Upper lobe of right lung (tissue), 1 donor: ENCODE measurements around the gene LGALSL. TPM values are rescaled to one million over a fixed set of nuclear protein-coding genes. Genes with fewer than 3 reads are reported as not detected.

Experiments
- ATAC-seq: fragments of 200-7000 bp; cut with Tn5 transposase; one replicate; pipeline ENCODE4 v1.9.1; 2020; ENCODE audit warnings: mild to moderate bottlenecking, moderate library complexity
- DNase-seq: peaks from one replicate; pipeline ENCODE4 v3.0.0-alpha.2; 2020
- H3K27ac ChIP-seq: fragments of 200-600 bp; one replicate; pipeline ENCODE4 v1.8.0; 2022
- H3K27me3 ChIP-seq: fragments of 200-600 bp; one replicate; pipeline ENCODE4 v1.8.0; 2022; ENCODE audit warnings: mild to moderate bottlenecking
- H3K36me3 ChIP-seq: fragments of 200-600 bp; one replicate; pipeline ENCODE4 v1.8.0; 2022
- H3K4me1 ChIP-seq: fragments of 200-600 bp; one replicate; pipeline ENCODE4 v1.8.0; 2022
- H3K4me3 ChIP-seq: fragments of 200-600 bp; one replicate; pipeline ENCODE4 v1.8.0; 2022; ENCODE audit warnings: mild to moderate bottlenecking
- H3K9me3 ChIP-seq: fragments of 200-600 bp; one replicate; pipeline ENCODE4 v1.8.0; 2022
- intact Hi-C: fragments of 100-400 bp; cut with DNase I; formaldehyde crosslinking; loops from one replicate; pipeline ENCODE4 v1.11.0; 2022
- total RNA-seq: library from RNA; stranded (reverse); fragmentation: NEBNext Ultra II Directional; extraction: Animal tissue kit (Norgen Biotek cat#: 25700); gene quantifications from one replicate; pipeline ENCODE4 v1.2.1, GENCODE V29; 2021
- TF ChIP-seq, protein P1 (sequence below): fragments of 200-600 bp; IDR thresholded peaks from one replicate; pipeline ENCODE4 v1.8.0; 2022; ENCODE audit warnings: antibody characterized with exemption
- donor health status: DM: no; HTN: yes; CAD: no; lungs with severe emphysema.

Gene LGALSL
- total RNA-seq, 1 donor from 2014 or later, result 43.2 TPM

DNA sequence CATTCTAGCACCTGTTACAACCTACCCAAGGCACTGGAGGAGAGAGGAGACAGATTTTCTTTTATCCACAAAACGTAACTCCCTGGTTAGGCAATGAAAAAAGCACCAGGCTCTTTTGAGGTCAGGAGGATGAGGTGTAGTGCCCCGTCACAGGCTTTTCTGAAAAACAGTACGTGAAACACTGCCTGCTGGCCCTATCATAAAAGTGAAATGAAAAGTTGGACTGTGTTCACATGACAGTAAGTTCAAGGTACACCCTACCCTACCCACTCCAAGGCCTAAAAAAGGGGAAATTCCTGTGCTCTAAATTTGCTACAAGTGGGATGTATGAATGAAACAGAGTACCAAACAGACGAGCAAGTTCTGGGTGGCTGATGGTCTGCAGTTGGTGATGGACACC lies 17.6 kb downstream of the LGALSL start:
- ATAC-seq, result no peak
- no peaks in the 10 kb centered on the region for H3K36me3 ChIP-seq

GRCh38 chr2:64472881-64473280 lies 18.9 kb downstream of the LGALSL start:
- no peaks in the 10 kb centered on the region for H3K4me1 ChIP-seq
- TF ChIP-seq, protein P1, sequence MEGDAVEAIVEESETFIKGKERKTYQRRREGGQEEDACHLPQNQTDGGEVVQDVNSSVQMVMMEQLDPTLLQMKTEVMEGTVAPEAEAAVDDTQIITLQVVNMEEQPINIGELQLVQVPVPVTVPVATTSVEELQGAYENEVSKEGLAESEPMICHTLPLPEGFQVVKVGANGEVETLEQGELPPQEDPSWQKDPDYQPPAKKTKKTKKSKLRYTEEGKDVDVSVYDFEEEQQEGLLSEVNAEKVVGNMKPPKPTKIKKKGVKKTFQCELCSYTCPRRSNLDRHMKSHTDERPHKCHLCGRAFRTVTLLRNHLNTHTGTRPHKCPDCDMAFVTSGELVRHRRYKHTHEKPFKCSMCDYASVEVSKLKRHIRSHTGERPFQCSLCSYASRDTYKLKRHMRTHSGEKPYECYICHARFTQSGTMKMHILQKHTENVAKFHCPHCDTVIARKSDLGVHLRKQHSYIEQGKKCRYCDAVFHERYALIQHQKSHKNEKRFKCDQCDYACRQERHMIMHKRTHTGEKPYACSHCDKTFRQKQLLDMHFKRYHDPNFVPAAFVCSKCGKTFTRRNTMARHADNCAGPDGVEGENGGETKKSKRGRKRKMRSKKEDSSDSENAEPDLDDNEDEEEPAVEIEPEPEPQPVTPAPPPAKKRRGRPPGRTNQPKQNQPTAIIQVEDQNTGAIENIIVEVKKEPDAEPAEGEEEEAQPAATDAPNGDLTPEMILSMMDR, result no peak
- intact Hi-C loops, result no loop called here
- H3K36me3 ChIP-seq, result no peaks in the 10 kb centered on the region
- no peaks in the 10 kb centered on the region for H3K27me3 ChIP-seq
- H3K9me3 ChIP-seq, result no peaks in the 10 kb centered on the region
- DNase-seq (no peak), ATAC-seq (no peak)
- no peak overlapping the region for H3K4me3 ChIP-seq
- no peak overlapping the region for H3K27ac ChIP-seq

More for the DNA sequence above, 17.6 kb downstream of the LGALSL start:
- Histone ChIP-seq H3K9me3 (no peaks in the 10 kb centered on the region), H3K4me3 (no peak overlapping the region), H3K4me1 (no peaks in the 10 kb centered on the region), H3K27ac (no peak overlapping the region), H3K27me3 (no peaks in the 10 kb centered on the region)
- intact Hi-C loops, result no loop called here
- TF ChIP-seq, protein P1, result no peak
- no peak for DNase-seq

DNA sequence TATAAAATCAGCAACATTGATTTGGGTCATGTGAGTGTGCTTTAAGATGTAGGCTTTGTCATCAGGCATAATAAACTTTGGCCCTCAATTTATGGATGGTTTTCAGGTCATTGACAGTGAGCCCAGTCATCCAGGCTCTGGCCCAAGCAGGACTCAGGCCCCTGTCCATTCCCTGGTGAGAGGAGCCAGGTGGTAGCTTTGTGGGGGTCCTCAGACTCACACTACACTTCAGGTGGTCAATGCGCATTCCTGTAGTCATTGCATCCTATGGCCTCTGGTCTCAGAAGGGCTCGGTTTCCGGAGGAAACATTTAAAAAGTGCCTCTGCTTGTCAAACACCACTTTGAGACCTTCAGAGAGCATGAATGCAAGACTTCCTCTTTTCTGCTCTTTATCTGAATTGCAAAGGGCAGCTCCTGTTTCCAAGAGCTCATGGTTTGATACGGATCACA lies 20.2 kb downstream of the LGALSL start:
- Histone ChIP-seq H3K27ac (no peak overlapping the region), H3K36me3 (no peaks in the 10 kb centered on the region), H3K9me3 (no peaks in the 10 kb centered on the region), H3K4me1 (no peaks in the 10 kb centered on the region), H3K4me3 (no peak overlapping the region), H3K27me3 (no peaks in the 10 kb centered on the region)
- no peak for DNase-seq
- peak; percentile 53 for ATAC-seq
- intact Hi-C loops, result no loop called here
- TF ChIP-seq, protein P1, result no peak

- intact Hi-C loops, result no loop called here
- no peak overlapping the region for H3K4me3 ChIP-seq
- no peak for ATAC-seq
- no peaks in the 10 kb centered on the region for H3K27me3 ChIP-seq
- no peaks in the 10 kb centered on the region for H3K9me3 ChIP-seq
- H3K36me3 ChIP-seq, result no peaks in the 10 kb centered on the region
- no peak overlapping the region for H3K27ac ChIP-seq
- H3K4me1 ChIP-seq, result no peaks in the 10 kb centered on the region
- DNase-seq, result no peak
- TF ChIP-seq, protein P1, result no peak
Observed at GRCh38 chr2:64474636-64475035, 20.7 kb downstream of the LGALSL start.

DNA sequence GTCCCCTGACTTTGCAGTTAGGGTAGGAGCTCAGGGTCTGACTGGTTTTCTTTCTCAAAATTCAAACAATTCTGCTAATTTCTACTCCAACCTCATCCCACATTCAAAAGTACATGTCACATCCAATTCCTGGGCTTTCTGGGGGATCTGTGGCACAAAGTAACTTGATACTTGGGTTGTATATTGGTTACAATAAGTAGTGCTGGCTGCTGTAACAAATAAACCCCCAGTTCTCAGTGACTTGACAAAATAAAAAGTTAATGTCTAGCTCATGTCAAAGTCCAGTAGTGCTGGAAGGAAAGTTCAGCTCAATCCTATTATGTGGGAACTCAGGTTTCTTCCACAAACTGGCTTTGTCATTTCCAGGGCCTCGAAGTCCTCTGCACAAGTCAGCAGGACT lies 23.1 kb downstream of the LGALSL start:
- DNase-seq (no peak), ATAC-seq (no peak)
- Histone ChIP-seq H3K4me3 (no peak overlapping the region), H3K36me3 (no peaks in the 10 kb centered on the region), H3K9me3 (no peaks in the 10 kb centered on the region), H3K27me3 (no peaks in the 10 kb centered on the region), H3K27ac (no peak overlapping the region), H3K4me1 (no peaks in the 10 kb centered on the region)
- intact Hi-C loops, result no loop called here
- TF ChIP-seq, protein P1, result no peak

GRCh38 chr2:64477979-64478378 lies 24.0 kb downstream of the LGALSL start:
- Histone ChIP-seq H3K4me3 (no peak overlapping the region), H3K36me3 (no peaks in the 10 kb centered on the region), H3K27ac (no peak overlapping the region), H3K27me3 (no peaks in the 10 kb centered on the region), H3K9me3 (no peaks in the 10 kb centered on the region), H3K4me1 (no peaks in the 10 kb centered on the region)
- intact Hi-C loops, result no loop called here
- no peak for ATAC-seq
- DNase-seq, result no peak
- TF ChIP-seq, protein P1, result no peak
